Astrocyte of the cerebellum (primary cell): ENCODE data around the gene KRT25.
"Not testable (repeated sequence)": the region's sequence is repeated elsewhere in the genome, so short reads cannot be mapped to it uniquely, and the experiment has no call there.

Experiments used
- DNase-seq: peaks from one replicate; pipeline ENCODE4 v3.0.0-alpha.2; 2011; ENCODE audit warnings: low read depth
- H3K4me3 ChIP-seq: 2 replicates; pipeline ENCODE4 v1.5.1; 2011; ENCODE audit warnings: mild to moderate bottlenecking, low read depth, low read length, moderate library complexity
- CTCF ChIP-seq: IDR thresholded peaks from 2 replicates; pipeline ENCODE4 v1.5.1; 2012; ENCODE audit warnings: low read length, low read depth, moderate library complexity, mild to moderate bottlenecking; ENCODE audit errors: missing control alignments
- in situ Hi-C: cut with HindIII; loops from 2 replicates; pipeline ENCODE4 v1.10.0; 2017; ENCODE audit warnings: low sequenced_read_pairs

The KRT25 gene

GRCh38 chr17:40763752-40764151 is 8.6 kb upstream of the KRT25 start:
- in situ Hi-C loops, result no loop called here
- no peak overlapping the region for H3K4me3 ChIP-seq
- no peak for DNase-seq
- TF ChIP-seq CTCF, result no peak

- no peak for DNase-seq
- in situ Hi-C loops, result no loop called here
- no peak for TF ChIP-seq CTCF
- no peak overlapping the region for H3K4me3 ChIP-seq
Measured at GRCh38 chr17:40760105-40761016, 5.2 kb upstream of the KRT25 start.

- no peak overlapping the region for H3K4me3 ChIP-seq
- in situ Hi-C loops, result no loop called here
- TF ChIP-seq CTCF, result no peak
- no peak for DNase-seq
Measured at GRCh38 chr17:40753804-40754203, 1.3 kb downstream of the KRT25 start.

GRCh38 chr17:40751065-40751464 is 4.1 kb downstream of the KRT25 start:
- no peak for DNase-seq
- no peak for TF ChIP-seq CTCF
- no peak overlapping the region for H3K4me3 ChIP-seq
- in situ Hi-C loops, result no loop called here

GRCh38 chr17:40750391-40750790 is 4.7 kb downstream of the KRT25 start:
- H3K4me3 ChIP-seq, result no peak overlapping the region
- DNase-seq, result no peak
- in situ Hi-C loops, result no loop called here
- no peak for TF ChIP-seq CTCF

- DNase-seq, in situ Hi-C loops, H3K4me3 ChIP-seq: not testable (repeated sequence)
Measured at GRCh38 chr17:40748666-40749065, 6.5 kb downstream of the KRT25 start.

GRCh38 chr17:40738553-40738952 is 16.6 kb downstream of the KRT25 start:
- no peak for DNase-seq
- TF ChIP-seq CTCF, result no peak
- H3K4me3 ChIP-seq, result no peak overlapping the region
- in situ Hi-C loops, result no loop called here
